HUES64 (cell line): ENCODE measurements around the gene PHF21B.

Experiments used
- H3K27ac ChIP-seq: 2 replicates; pipeline ENCODE4 v1.7.0; 2013; ENCODE audit warnings: low read depth, low read length, inconsistent platforms
- H3K27me3 ChIP-seq: 2 replicates; pipeline ENCODE4 v1.6.1; 2013; ENCODE audit warnings: mild to moderate bottlenecking, low read length; ENCODE audit not compliant: insufficient read depth
- H3K36me3 ChIP-seq: 2 replicates; pipeline ENCODE4 v1.6.1; 2013; ENCODE audit warnings: mild to moderate bottlenecking, low read length; ENCODE audit not compliant: insufficient read depth
- H3K4me1 ChIP-seq: 2 replicates; pipeline ENCODE4 v1.6.1; 2013; ENCODE audit warnings: mild to moderate bottlenecking, low read length, moderate library complexity; ENCODE audit not compliant: insufficient read depth
- H3K4me3 ChIP-seq: 2 replicates; pipeline ENCODE4 v1.5.1; 2013; ENCODE audit warnings: mild to moderate bottlenecking, low read length, moderate library complexity
- H3K9ac ChIP-seq: 2 replicates; pipeline ENCODE4 v1.6.1; 2013; ENCODE audit warnings: mild to moderate bottlenecking, low read depth, low read length
- H3K9me3 ChIP-seq: 2 replicates; pipeline ENCODE4 v1.6.1; 2013; ENCODE audit warnings: low read depth, low read length; ENCODE audit not compliant: insufficient read depth
- WGBS: fragments of 150-250, 120-280 bp; methylation state at CpG from one replicate; pipeline ENCODE4 v1.1.7; 2013; ENCODE audit warnings: missing lambda C conversion rate; 5-methylcytosine and 5-hydroxymethylcytosine counted together

The PHF21B gene

DNA sequence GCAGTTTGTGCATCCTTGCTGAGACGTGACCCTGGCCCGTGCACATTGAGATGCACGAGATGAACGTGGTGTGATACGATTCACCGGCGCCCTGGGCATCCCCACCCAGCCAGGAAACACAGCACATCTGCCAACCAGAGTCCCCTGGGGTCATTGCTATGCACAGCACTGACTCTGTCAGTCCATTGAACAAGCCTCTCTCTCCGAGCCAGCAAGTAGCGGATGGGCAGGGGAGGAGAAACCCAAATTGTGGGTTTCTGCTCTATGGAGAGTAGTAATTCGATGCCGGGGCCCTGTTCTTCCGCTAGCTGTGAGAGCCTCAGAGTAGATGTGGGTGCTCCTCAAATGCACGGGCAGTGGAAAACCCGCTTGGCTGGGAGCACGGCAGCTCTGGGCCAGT lies 172.3 kb downstream of the PHF21B start:
- Histone ChIP-seq H3K36me3 (peaks cover 16% of the 10 kb centered on the region), H3K9me3 (peaks cover 25% of the 10 kb centered on the region; the same call in 1 of the 2 replicates), H3K4me1 (0 out of 2 replicates have a peak, but pooled peaks cover 4% of the 10 kb centered on the region), H3K4me3 (no peak overlapping the region), H3K9ac (no peak overlapping the region), H3K27ac (no peak overlapping the region), H3K27me3 (no peaks in the 10 kb centered on the region)
- 92% methylated on average over 15 of the region's 15 CpGs for WGBS

DNA sequence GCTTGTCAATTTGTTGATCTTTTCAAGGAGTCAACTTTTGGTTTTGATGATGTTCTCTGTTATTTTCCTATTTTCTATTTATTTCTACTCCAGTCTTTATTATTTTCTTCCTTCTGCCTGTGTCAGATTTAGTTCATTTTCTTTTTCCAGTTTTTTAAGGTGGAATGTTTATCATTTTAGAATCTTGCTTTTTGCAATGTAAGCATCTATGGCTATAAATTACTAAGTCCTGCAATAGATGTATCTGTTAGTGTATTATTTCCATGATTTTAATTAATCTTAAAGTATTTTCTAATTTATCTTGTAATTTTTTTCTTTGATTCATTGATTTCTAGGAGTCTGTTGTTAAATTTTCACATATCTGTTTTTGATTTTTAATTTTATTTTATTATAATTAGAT lies 175.7 kb downstream of the PHF21B start:
- Histone ChIP-seq H3K9me3 (peaks cover 26% of the 10 kb centered on the region; the same call in 1 of the 2 replicates), H3K9ac (no peak overlapping the region), H3K4me1 (0 out of 2 replicates have a peak, but pooled peaks cover 4% of the 10 kb centered on the region), H3K4me3 (no peak overlapping the region), H3K27me3 (no peaks in the 10 kb centered on the region), H3K27ac (no peak overlapping the region), H3K36me3 (peaks cover 17% of the 10 kb centered on the region)

DNA sequence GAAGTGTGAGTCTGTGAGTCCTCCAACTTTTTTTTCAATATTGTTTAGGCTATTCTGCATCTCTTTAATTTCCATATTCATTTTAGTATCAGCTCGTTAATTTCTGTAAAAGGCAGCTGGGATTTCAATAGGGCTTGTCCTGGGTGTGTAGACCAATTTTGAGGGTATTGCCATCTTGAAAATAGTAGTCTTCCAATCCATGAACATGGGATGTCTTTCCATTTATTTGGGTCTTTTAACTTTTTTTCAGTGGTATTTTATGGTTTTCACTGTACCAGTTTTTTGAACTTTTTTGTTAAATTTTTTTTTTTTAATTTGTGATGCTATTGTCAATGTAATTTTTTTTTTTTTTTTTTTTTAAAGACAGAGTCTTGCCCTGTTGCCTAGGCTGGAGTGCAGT lies 177.9 kb downstream of the PHF21B start:
- Histone ChIP-seq H3K9ac (no peak overlapping the region), H3K27ac (no peak overlapping the region), H3K4me1 (0 out of 2 replicates have a peak, but pooled peaks cover 4% of the 10 kb centered on the region), H3K9me3 (peaks cover 26% of the 10 kb centered on the region; the same call in 1 of the 2 replicates), H3K36me3 (peaks cover 17% of the 10 kb centered on the region; the same call in 1 of the 2 replicates), H3K4me3 (no peak overlapping the region), H3K27me3 (no peaks in the 10 kb centered on the region)
- 92% methylated on average over 1 of the region's 1 CpG for WGBS
